ENCODE results near the gene ZC3HAV1L.
"Not testable (repeated sequence)": the region's sequence is repeated elsewhere in the genome, so short reads cannot be mapped to it uniquely, and the experiment has no call there.

ZC3HAV1L gene, protein sequence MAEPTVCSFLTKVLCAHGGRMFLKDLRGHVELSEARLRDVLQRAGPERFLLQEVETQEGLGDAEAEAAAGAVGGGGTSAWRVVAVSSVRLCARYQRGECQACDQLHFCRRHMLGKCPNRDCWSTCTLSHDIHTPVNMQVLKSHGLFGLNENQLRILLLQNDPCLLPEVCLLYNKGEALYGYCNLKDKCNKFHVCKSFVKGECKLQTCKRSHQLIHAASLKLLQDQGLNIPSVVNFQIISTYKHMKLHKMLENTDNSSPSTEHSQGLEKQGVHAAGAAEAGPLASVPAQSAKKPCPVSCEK

DNA sequence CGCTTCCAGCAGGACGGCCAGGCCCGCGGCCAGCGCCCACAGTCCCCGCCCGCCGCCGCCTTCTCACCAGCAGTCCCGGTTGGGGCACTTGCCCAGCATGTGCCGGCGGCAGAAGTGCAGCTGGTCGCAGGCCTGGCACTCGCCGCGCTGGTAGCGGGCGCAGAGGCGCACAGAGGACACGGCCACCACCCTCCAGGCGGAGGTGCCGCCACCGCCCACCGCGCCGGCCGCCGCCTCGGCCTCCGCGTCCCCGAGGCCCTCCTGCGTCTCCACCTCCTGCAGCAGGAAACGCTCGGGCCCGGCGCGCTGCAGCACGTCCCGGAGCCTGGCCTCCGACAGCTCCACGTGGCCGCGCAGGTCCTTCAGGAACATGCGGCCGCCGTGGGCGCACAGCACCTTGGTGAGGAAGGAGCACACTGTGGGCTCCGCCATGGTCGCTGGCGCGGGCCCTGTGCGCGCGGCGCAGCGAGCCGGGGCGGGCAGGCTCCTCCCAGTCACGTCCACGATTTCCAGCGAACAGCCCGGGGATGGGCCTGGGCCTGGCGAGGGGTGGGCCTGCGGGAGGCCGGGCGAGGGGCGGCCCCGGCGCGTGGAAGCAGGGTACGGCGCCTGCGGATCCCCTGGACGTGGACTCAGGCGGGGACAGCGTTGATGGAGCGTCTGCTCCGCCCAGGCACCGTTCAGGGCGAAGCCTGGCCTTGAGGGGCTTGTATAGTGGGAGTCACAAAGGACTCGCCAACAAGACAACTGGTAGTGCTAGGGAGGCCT, at the start of gene ZC3HAV1L:
ZC3HAV1L (minus strand) TSS at position 457 of the 768 bp plus-strand sequence; CDS start at position 432, 25 bp downstream.
- DNase-seq (ENCODE audit: low read depth): peak; percentile 63

DNA sequence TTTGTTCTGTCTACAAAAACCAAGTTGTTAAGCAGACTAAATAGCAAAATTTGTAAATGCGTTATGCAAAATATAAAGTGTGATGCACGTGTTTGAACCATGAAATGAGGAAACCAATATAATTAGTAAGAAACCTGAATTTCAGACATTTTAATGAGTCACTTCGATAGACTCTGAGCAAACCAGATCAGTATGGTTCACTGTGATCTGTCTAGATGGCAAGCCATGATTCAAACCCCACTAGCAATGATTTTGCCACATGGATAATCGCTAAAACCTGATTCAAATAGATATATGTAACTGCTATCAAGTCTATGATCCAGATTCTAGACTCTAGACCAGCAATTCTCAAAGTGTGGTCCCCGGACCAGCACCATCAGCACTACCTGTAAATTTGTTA, 48.9 kb upstream of the ZC3HAV1L start:
- no peak for DNase-seq (ENCODE audit: low read depth)

DNA sequence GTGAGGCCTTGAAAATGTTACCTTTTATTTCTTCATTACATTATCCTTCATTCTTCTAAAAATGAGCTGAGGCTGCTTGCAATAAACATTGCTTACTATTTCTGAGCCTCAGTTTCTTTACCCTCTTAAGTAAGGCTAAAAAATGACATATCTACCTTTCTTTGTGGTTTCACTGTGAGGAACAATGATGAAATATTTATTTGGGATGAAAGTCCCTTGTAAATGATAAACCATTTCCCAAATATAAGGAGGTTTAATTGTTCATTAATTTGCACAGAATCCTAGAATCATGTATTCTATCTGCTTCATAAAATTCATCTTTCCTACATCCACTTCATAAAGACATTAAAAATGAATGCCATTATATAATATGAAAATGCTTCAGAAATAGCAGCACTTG, 45.7 kb upstream of the ZC3HAV1L start:
- DNase-seq (ENCODE audit: low read depth): no peak

DNA sequence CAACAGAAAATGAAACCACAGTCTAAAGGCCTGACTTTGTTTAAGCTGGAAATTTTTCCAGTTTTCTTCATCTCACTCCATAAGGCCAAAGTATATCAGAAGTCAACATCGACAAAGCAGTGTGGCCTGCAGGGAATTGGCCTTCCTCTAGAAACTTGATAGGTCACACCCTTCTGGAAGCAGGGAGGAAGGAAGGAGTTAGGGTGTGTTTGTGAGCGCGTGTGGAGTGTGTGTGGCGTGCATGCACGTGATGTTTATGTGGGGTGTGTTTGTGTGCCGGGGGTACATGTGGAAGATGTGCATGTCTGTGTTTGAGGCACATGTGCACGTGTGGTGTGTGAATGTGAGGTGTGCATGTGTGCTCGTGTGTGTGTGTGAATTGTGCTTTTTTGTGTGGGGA, 45.1 kb upstream of the ZC3HAV1L start:
- DNase-seq (ENCODE audit: low read depth): no peak

DNA sequence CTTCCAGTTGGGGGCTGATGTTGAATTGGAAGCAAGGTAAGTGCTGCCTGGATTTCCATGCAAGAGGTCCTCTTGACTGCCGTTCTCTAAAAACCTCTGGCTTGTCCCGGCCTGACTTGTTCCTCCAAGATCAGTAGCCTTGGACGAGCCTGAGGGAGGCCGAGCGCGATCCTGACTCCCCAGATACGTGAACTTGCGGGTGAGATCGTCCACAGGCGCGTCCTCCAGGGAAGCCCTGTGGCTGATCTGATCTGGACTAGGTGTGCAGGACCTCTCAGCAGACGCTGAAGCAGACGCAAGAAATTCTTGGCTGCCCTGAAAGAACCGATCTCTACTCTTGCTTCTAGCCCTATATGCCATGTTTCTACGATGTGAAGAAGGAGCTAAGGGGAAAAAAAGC, 44.0 kb upstream of the ZC3HAV1L start:
- no peak for DNase-seq (ENCODE audit: low read depth)

DNA sequence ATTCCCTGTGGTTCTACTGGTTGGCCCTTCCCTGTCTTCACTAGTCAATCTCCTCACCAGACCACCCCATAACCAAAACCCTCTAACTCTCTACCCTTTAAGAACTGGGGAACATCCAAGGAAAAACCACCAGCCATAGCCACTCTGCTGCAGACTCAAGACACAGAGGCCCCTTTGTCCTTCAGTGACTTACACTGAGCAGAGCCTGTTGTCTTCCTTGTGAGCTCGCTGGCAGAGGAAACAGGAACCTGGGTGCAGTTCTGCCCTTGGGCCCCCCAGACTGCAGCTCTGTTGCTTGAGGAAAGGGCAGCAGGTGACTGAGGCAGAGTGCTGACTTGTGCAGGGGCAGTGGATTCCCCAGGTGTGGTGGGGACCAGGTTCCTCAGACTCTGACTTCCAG, 43.1 kb upstream of the ZC3HAV1L start:
- DNase-seq (ENCODE audit: low read depth): no peak

DNA sequence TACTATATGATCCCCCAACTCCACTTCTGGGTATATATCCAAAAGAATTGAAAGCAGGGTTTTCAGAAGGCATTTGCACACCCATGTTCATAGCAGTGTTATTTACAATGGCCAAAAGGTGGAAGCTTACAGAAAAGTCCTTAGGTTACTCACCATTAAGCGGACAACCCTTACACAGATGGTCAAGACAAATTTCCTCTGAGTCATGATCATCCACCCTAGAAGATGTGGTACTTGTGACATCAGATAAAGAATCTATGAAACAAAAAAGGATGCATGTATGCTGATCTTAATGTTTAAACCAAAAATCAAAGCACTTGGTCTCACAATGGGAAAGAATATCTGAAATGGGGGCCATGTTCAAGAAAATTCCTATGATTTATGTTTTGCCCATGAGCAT, 42.6 kb upstream of the ZC3HAV1L start:
- DNase-seq (ENCODE audit: low read depth): no peak

DNA sequence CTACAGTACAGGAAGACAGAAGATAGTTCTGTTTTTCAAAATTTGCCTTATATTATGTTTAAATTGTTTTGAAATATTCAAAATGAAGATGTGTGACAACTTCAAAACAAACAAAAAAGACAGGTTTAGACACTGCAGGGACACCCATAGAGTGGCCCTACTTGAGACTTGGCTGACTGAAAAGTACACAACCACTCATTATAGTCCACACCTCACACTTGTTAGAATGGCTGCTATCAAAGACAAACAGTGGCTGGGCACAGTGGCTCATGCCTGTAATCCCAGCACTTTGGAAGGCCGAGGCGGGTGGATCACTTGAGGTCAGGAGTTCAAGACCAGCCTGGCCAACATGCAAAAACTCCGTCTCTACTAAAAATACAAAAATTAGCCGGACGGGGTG, 41.9 kb upstream of the ZC3HAV1L start:
- not testable (repeated sequence) for DNase-seq (ENCODE audit: low read depth)

DNA sequence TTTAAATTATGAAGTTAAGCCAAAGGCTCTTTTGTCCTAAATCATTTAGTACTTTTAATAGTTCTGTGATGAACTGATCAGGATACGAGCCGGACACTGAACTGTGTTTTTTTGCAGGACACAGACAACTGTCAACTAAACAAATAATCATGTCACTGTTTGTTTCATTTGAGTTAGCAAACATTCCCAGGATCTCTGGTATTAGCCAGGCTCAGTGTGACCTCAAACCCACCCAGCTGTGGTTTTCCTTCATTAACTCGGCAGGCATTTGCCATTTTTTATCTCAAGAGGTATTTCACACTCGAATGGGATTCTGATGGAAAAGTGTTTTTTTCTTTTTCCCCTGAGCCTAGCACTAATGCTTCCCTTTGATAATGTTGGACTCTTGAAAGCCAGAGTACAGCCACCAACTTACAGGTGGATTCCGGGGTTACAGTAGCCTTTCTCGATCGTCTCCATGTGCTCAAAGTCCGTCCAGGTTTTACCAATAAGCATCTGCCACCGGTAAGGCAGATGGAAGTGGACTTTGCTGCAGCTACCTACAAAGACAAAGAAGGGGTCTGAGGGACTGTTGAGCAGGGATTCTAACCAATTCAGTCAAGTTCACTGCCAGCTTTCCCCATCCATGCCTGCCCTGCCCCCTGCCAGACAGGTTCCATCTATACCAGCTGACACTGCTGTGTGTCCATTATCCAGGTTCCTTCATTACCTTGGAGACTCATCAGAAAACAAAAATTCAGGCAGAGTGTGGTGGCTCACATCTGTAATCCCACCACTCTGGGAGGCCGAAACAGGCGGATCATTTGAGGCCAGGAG, 40.2 kb upstream of the ZC3HAV1L start:
- DNase-seq (ENCODE audit: low read depth): no peak

DNA sequence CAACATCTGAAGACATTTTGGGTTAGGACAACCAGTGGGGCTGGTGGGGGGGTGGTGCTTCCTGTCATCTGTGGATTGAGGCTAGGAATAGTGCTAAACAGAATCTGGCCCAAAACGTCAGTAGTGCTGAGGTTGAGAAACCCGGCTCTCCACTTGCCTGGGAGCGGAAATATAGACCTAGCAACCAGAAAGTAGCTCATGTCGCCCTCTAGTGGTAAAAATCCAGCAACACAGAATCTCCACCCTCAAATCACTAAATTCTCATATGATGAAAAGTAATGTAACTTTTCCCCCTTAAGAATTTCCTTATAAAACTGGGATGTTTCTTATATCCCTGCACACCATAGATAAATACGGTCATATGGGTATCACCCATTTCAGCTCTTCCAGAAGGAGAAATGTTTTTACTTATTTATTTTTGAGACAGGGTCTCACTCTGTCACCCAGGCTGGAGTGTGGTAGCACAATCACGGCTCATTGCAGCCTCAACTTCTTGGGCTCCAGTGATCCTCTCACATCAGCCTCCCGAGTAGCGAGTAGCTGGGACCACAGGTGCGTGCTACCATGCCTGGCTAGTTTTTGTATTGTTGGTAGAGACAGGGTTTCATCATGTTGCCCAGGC, 39.3 kb upstream of the ZC3HAV1L start:
- DNase-seq (ENCODE audit: low read depth): peak; percentile 73

DNA sequence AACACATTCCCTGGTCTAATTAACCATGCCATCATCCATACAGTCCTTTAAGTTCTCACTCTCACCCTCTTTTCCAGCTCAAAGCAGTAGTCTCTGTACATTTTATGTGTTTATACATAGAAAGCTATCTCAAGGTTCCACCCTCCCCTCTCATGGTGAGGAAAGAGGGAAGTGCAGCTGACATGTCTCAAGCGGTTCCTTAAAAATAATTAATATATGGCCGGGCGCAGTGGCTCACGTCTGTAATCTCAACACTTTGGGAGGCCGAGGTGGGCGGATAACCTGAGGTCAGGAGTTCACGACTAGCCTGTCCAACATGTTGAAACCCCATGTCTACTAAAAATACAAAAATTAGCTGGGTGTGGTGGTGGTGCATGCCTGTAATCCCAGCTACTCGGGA, 37.0 kb upstream of the ZC3HAV1L start:
- no peak for DNase-seq (ENCODE audit: low read depth)

DNA sequence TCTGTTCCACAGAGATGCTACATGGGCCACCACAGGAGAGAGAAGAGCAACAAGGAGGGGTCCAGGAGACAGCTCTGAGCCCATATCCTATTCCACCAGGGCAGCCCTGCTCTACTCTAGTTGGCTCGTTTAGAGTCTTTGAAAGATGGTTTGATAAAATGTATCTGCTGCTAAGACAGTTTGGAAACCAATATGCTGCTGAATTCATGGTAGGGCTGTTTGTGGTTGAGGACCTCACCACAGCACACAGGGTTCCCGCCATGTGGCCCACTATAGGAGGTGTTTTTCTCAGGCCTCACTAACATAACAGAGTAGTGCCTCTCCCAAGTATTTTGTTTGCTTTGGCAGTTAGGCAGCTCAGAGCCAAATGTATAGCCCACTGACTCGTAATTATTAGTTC, 35.8 kb upstream of the ZC3HAV1L start:
- DNase-seq (ENCODE audit: low read depth): no peak

DNA sequence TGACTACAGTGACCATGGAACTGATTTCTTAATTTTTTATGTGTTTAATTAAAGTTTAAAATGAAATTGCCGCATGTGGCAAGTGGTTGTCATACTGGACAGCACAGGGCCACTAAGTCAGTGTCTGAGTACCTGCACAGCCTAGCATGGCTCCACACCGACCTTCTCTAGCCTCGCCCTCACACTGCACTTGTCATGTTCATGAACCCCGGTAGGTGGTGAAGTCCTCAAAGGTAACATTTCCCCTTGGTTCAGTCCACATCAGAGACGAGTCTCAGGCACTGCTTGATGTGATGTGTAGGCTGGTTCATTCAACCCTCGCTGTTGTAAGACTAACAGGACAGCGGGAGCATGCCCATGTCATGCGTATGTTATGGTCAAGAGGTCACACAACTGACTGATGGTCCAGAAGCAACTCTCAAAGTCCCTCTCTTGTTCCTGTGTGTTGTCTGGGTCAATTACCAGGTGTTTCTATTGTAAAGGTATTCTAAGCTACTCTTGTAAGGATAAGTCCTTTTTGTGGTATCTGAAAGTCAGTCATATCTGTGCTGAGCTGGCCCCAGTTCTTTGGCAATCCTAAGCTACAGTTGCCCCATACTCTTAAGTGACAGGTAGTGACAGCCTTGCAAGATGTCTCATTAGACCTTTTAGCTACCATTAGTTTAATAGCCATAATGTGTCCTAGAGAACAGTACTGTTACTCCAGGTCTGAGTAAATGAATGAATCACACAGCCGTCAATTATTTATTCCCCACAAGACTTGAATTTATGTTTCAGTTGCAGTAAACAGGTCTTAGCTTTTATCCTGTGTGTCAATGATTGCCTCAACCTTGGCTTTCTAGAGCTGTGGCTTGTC, 32.9 kb upstream of the ZC3HAV1L start:
- no peak for DNase-seq (ENCODE audit: low read depth)

DNA sequence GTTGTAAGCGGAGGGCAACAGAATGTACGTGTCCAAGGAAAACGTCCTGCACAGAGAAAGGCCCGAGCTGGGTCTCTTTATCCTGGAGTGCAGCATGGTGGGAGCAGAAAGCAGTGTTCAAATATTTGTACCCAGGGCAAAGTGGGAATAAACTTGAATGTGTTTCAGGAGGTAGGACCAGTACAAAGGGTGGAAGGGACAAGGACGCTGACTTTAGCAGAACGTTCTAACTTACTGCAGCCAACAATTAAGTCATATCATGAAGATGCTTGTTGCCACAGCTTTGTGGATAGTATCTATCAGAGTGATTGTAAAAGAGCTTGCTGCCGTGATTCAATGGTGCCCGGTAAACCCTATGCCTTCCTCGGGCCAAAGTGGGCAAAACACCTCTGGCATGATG, 30.5 kb upstream of the ZC3HAV1L start:
- no peak for DNase-seq (ENCODE audit: low read depth)

DNA sequence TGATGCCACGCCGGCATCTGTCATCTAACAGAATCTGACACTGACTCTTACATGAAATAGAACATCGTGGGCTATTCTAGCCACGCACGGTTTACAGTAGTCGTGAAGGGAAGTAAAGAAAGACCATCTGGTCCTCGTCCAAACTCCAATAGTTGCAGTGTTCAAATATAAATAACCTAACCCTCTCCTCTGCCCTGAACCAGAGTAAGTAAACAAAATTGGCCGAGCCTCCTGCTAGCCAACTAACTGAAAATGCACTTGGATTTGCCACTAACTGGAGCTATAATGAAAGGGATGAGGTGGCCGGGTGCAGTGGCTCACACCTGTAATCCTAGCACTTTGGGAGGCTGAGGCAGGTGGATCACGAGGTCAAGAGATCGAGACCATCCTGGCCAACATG, 29.5 kb upstream of the ZC3HAV1L start:
- no peak for DNase-seq (ENCODE audit: low read depth)

DNA sequence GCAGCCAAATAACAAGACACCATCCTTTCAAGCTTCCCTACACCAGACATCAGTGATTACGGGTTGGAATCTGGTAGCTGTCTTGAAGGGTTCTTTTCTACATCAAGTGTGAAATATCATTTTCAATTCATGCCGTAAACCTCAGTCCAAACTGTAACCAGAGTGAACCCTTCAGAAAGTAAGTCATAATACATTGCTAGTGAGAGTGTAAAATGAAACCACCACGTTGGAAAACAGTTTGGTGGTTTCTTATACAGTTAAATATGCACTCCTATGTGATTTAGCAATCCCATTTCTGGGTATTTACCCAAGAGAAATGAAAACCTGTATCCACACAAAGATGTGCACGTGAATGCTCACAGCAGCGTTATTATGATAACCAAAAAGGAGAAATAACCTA, 25.6 kb upstream of the ZC3HAV1L start:
- no peak for DNase-seq (ENCODE audit: low read depth)

DNA sequence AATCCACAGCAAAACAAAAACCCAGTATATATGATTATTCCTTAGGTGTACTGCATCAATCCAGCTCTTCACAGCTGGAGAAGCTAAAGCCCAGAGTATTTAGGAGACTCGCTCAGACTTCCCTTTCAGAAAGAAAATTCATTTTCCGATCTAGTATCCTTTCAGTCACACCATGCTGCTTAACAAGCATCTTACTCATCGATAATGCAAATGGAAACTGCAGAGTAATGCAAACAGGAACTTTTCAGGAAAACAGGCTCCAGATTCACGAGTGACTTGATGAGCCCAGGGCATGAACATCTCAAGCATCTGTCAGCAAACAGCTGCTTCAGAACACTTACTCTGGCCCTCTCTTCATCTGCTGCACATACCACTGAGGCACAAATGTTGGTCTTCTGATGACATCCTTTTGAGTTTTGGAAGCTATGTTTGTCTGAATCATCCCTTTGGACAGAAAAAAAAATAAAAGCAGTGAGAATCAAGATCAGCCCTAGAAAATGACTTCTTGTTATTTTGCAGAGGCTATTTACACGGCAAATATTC, 24.9 kb upstream of the ZC3HAV1L start:
- DNase-seq (ENCODE audit: low read depth): no peak

DNA sequence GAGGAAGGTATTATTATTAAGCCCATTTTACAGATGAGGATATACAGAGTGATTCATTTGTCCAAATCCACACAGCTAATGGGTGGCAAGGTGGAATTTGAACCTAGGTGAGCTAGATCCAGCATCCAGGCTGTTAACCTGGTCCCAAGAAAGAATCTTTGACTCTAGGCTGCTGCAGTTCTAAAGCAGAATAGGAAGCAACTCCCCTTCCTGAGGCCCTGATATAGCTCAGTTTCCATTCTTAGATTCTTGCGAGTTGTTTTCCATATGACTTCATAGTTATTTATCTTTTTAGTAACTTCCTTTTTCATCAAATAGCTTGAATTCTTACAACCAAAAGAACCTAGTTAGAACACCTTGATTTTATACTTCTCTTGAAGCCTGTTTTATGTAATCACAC, 24.1 kb upstream of the ZC3HAV1L start:
- DNase-seq (ENCODE audit: low read depth): no peak

DNA sequence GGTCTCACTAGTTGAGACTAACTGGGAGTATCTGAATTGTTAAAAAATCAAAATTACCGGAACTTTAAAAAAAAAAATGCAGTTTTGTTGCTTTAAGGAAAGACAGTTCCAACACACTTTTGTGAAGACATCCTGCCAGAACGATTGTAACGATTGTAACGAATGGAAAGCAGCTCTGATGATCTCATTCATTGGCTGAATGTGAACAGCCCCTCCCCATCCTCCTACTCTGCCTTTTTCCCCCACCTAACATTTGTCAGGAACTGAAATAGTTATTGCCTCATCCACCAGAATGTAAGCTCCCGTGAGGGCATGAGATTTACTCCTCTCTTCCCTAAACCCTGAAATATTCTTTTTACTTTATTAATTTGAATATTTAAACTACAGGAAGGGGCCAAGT, 23.1 kb upstream of the ZC3HAV1L start:
- peak; percentile 52 for DNase-seq (ENCODE audit: low read depth)

DNA sequence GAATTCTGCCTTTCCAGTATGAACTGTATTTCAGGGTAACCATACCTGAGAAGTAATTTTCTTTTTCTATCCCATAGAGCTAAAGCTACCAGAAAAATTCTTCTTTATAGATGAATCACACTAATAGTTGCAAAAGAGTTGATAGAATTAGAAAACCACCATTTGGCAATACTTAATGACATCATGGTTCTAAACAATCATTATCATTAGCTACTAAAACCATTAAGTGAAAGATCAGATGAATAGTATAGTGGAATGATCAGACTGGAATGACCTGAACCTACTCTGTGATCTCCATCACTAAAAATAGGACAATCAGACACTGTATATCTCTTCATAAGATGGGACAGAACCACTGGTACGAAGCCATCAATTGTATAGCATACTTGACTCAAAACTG, 19.8 kb upstream of the ZC3HAV1L start:
- no peak for DNase-seq (ENCODE audit: low read depth)

DNA sequence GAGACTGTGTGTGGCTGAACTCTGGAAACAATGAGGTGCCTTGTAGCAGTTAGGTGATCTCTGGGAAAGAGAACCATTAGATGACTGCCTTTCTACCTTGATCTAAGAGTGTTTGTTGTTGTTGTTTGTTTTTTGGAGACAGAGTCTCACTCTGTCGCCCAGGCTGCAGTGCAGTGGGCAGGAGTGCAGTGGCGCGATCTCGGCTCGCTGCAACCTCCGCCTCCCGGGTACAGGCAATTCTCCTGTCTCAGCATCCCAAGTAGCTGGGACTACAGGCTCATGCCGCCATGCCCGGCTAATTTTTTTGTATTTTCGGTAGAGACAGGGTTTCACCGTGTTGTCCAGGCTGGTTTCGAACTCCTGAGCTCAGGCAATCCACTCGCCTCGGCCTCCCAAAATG, 18.8 kb upstream of the ZC3HAV1L start:
- DNase-seq (ENCODE audit: low read depth): not testable (repeated sequence)

Measured in amniotic epithelial cell (primary cell).